ENCODE data around the gene APOBEC3H.

- no peak for TF ChIP-seq CTCF (IDR thresholded peaks at IDR 0.05)
- no peak for TF ChIP-seq POLR2AphosphoS5 (IDR thresholded peaks at IDR 0.05; ENCODE audit: low read depth, low read length)
- no peak for TF ChIP-seq TCF7L2 (IDR thresholded peaks at IDR 0.05; ENCODE audit: low read depth, low read length)
- TF ChIP-seq REST (IDR thresholded peaks at IDR 0.05; ENCODE audit: insufficient read depth in 1 of 2, low read depth in 2 of 2, low read length in 1 of 2), result no peak
Measured at GRCh38 chr22:39095971-39096370, 1.1 kb upstream of the APOBEC3H start.

All from Panc1 (cell line).